Measurements from ENCODE around the gene SERPINI1.

The SERPINI1 gene

GRCh38 chr3:167862104-167862730 lies 126.7 kb downstream of the SERPINI1 start:
- POLR2A ChIA-PET: no interaction called here
- no peak for DNase-seq (ENCODE audit: extremely low spot score)
- CTCF ChIA-PET: interaction anchor here (1.2 to 2.3 kb wide), 5 partner anchors 9 to 65 kb away, joined by 3 to 13 read pairs (median 4); no protein-coding TSS in a partner anchor
- TF ChIP-seq CTCF (IDR thresholded peaks at IDR 0.05; ENCODE audit: control extremely low read depth, extremely low read depth, low read depth, missing control alignments): no peak

GRCh38 chr3:167863811-167864551 lies 128.5 kb downstream of the SERPINI1 start:
- no peak for TF ChIP-seq CTCF (IDR thresholded peaks at IDR 0.05; ENCODE audit: control extremely low read depth, extremely low read depth, low read depth, missing control alignments)
- ChIA-PET POLR2A (no interaction called here), CTCF (interaction anchor here (1.1 to 3.0 kb wide), 5 partner anchors 9 to 484 kb away, joined by 3 to 12 read pairs (median 4); partner anchors contain the start of gene ZBBX)
- DNase-seq (ENCODE audit: extremely low spot score): no peak

GRCh38 chr3:167864552-167864874 lies 129.0 kb downstream of the SERPINI1 start:
- no peak for DNase-seq (ENCODE audit: extremely low spot score)
- CTCF ChIA-PET: interaction anchor here (1.1 to 3.0 kb wide), 3 partner anchors 10 to 60 kb away, joined by 3 to 12 read pairs (median 4); no protein-coding TSS in a partner anchor
- POLR2A ChIA-PET: no interaction called here
- no peak for TF ChIP-seq CTCF (IDR thresholded peaks at IDR 0.05; ENCODE audit: control extremely low read depth, extremely low read depth, low read depth, missing control alignments)

- DNase-seq (ENCODE audit: extremely low spot score): no peak
- CTCF ChIA-PET: no interaction called here
- POLR2A ChIA-PET: no interaction called here
- no peak for TF ChIP-seq CTCF (IDR thresholded peaks at IDR 0.05; ENCODE audit: control extremely low read depth, extremely low read depth, low read depth, missing control alignments)
These were observed 130.8 kb downstream of the SERPINI1 start for GRCh38 chr3:167866331-167866730.

- no peak for TF ChIP-seq CTCF (IDR thresholded peaks at IDR 0.05; ENCODE audit: control extremely low read depth, extremely low read depth, low read depth, missing control alignments)
- ChIA-PET POLR2A (no interaction called here), CTCF (interaction anchor here (1.2 to 2.0 kb wide), 2 partner anchors 9 to 488 kb away, joined by 4 to 8 read pairs; partner anchors contain the start of gene ZBBX)
- DNase-seq (ENCODE audit: extremely low spot score): no peak
These were observed 132.5 kb downstream of the SERPINI1 start for GRCh38 chr3:167867981-167868380.

- DNase-seq (ENCODE audit: extremely low spot score): no peak
- POLR2A ChIA-PET: no interaction called here
- TF ChIP-seq CTCF (IDR thresholded peaks at IDR 0.05; ENCODE audit: control extremely low read depth, extremely low read depth, low read depth, missing control alignments): no peak
- CTCF ChIA-PET: interaction anchor here (2.4 kb wide), 1 partner anchor 11 kb away, joined by 6 read pairs; no protein-coding TSS in a partner anchor
These were observed 134.7 kb downstream of the SERPINI1 start for GRCh38 chr3:167870181-167870580.
